HL-60 (cell line): Measurements from ENCODE around the gene FAM53C.

Experiments
- GABPA ChIP-seq: IDR thresholded peaks from 2 replicates; pipeline ENCODE4 v1.6.1; 2012; ENCODE audit warnings: low read depth
- SPI1 ChIP-seq: IDR thresholded peaks from 2 replicates; pipeline ENCODE4 v1.6.1; 2012; ENCODE audit warnings: low read depth, mild to moderate bottlenecking, borderline replicate concordance
- TF ChIP-seq, protein P1 (sequence below): IDR thresholded peaks from one replicate; pipeline ENCODE4 v1.5.1; 2011; ENCODE audit warnings: low read length, control low read depth, inconsistent platforms; ENCODE audit not compliant: insufficient read depth

DNA sequence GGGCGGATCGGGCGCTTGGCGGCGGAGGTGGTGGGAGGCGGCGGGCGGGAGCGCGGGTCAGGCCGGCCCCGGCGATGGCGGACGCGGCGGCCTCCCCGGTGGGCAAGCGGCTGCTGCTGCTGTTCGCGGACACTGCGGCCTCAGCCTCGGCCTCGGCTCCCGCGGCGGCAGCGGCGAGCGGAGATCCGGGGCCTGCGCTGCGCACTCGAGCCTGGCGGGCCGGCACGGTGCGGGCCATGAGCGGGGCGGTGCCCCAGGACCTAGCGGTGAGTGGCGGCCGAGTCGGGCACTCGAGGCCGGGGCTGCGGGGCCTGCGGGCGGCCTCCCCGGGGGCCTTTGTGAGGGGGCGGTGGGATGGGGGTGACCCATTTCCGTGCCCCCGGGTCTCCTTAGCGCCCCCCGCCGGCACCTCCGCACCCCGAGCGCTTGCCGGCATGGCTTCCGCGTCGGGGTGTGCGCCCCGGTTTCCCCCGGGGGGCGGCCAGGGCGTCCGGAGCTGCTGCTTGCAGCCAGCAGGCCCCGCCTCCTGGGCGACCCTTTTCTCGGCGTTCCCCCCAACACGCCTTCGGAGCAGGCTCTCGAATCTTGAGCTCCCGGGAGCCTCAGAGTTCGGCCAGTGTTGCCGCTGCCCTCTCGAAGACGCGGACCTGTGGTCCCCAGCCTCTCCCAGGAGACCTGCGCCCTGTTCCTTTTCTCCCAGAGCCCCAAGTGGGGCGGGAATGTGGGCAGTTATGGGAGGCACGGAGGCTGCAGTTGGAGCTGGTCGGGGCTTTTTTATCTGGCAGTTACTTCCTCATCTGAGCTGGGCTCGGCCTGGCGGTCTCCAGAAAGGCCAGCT lies 14.9 kb downstream of the FAM53C start:
- TF ChIP-seq, protein P1, sequence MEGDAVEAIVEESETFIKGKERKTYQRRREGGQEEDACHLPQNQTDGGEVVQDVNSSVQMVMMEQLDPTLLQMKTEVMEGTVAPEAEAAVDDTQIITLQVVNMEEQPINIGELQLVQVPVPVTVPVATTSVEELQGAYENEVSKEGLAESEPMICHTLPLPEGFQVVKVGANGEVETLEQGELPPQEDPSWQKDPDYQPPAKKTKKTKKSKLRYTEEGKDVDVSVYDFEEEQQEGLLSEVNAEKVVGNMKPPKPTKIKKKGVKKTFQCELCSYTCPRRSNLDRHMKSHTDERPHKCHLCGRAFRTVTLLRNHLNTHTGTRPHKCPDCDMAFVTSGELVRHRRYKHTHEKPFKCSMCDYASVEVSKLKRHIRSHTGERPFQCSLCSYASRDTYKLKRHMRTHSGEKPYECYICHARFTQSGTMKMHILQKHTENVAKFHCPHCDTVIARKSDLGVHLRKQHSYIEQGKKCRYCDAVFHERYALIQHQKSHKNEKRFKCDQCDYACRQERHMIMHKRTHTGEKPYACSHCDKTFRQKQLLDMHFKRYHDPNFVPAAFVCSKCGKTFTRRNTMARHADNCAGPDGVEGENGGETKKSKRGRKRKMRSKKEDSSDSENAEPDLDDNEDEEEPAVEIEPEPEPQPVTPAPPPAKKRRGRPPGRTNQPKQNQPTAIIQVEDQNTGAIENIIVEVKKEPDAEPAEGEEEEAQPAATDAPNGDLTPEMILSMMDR = no peak
- TF ChIP-seq SPI1 (no peak), GABPA (no peak)
